PFSK-1 (cell line): ENCODE measurements around the gene CEACAM1.

ENCODE experiments used
- FOXP2 ChIP-seq: optimal IDR thresholded peaks from 2 replicates; pipeline ENCODE3; 2011; ENCODE audit warnings: borderline replicate concordance, control low read depth, inconsistent platforms; ENCODE audit not compliant: insufficient read depth; ENCODE audit errors: extremely low read length, extremely low read depth
- POLR2AphosphoS5 ChIP-seq: IDR thresholded peaks from 2 replicates; pipeline ENCODE4 v1.6.1; 2012; ENCODE audit warnings: low read depth, mild to moderate bottlenecking, control low read depth, low read length, moderate library complexity
- REST ChIP-seq, 2 experiments: IDR thresholded peaks; 2 replicates each; pipeline versions ENCODE4 v1.6.1 to v1.8.0; 2011 to 2012; ENCODE audit warnings: low read depth in 2 of 2, low read length in 2 of 2, control low read depth in 1 of 2, inconsistent platforms in 1 of 2, mild to moderate bottlenecking in 1 of 2, moderate library complexity in 1 of 2; ENCODE audit not compliant: insufficient read depth in 1 of 2
- SIN3A ChIP-seq: IDR thresholded peaks from 2 replicates; pipeline ENCODE4 v1.6.1; 2012; ENCODE audit warnings: mild to moderate bottlenecking, low read length, moderate library complexity, borderline replicate concordance; ENCODE audit not compliant: insufficient read depth
- TAF1 ChIP-seq: IDR thresholded peaks from 2 replicates; pipeline ENCODE4 v1.6.1; 2012; ENCODE audit warnings: low read length, control low read depth, borderline replicate concordance; ENCODE audit not compliant: insufficient read depth

The CEACAM1 gene

GRCh38 chr19:42480335-42481095, 47.8 kb downstream of the CEACAM1 start:
- TF ChIP-seq POLR2AphosphoS5 = no peak
- TF ChIP-seq FOXP2 = peak; percentile 27
- no peak for TF ChIP-seq TAF1
- no peak for TF ChIP-seq REST (IDR thresholded peaks at IDR 0.05; ENCODE audit: insufficient read depth in 1 of 2, low read depth in 2 of 2, low read length in 2 of 2)

GRCh38 chr19:42479736-42480135, 48.5 kb downstream of the CEACAM1 start:
- TF ChIP-seq REST (IDR thresholded peaks at IDR 0.05; ENCODE audit: insufficient read depth in 1 of 2, low read depth in 2 of 2, low read length in 2 of 2) = no peak
- TF ChIP-seq POLR2AphosphoS5 = no peak
- no peak for TF ChIP-seq FOXP2
- no peak for TF ChIP-seq SIN3A

- TF ChIP-seq REST (IDR thresholded peaks at IDR 0.05; ENCODE audit: insufficient read depth in 1 of 2, low read depth in 2 of 2, low read length in 2 of 2) (no peak), FOXP2 (no peak), SIN3A (no peak), POLR2AphosphoS5 (no peak), TAF1 (no peak)
Measured at GRCh38 chr19:42478765-42479311, 49.4 kb downstream of the CEACAM1 start.

DNA sequence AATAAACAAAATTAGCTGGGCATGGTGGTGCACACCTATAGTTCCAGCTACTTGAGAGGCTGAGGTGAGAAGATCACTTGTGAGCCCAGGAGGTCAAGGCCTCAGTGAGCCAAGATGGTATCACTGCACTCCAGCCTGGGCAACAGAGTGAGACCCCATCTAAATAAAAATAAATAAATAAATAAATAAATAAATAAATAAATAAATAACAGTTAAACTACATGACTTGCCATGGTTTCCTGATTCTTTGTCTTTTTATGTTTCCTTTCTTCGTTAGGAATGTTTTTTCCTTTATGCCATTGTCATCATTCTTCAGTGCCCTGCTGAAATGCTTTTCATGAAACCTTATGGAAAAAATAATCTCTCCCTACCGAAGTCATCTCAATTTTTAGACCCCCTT, 50.3 kb downstream of the CEACAM1 start:
- TF ChIP-seq REST (IDR thresholded peaks at IDR 0.05; ENCODE audit: insufficient read depth in 1 of 2, low read depth in 2 of 2, low read length in 2 of 2) = no peak
- no peak for TF ChIP-seq TAF1
- no peak for TF ChIP-seq SIN3A
- TF ChIP-seq POLR2AphosphoS5 = no peak
- TF ChIP-seq FOXP2 = no peak

DNA sequence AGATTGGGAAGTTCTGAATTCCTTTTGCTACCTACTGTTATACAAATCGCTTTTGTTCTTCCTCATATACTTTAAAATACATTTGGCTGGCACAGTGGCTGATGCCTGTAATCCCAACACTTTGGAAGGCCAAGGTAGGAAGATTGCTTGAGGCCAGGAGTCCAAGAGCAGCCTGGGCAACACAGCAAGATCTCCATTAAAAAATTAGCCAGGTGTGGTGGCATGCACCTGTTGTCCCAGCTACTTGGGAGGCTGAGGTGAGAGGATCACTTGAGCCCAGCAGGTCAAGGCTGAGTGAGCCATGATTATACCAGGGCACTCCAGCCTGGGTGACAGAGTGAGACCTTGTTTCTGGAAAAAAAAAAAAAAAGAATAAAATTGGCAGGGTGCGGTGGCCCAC, 51.2 kb downstream of the CEACAM1 start:
- TF ChIP-seq SIN3A = no peak
